Large intestine (tissue), 3 donors: ENCODE measurements around the gene MGP. TPM values are rescaled to one million over a fixed set of nuclear protein-coding genes. Genes with fewer than 3 reads are reported as not detected.
A peak's percentile ranks its signal among the peaks of the same experiment; 100 is the strongest.

Experiments
- DNase-seq, 2 donors: peaks; one replicate each; pipeline versions ENCODE4 v3.0.0 to v3.0.0-alpha.2; 2013
- H3K27ac ChIP-seq: one replicate; pipeline ENCODE4 v1.5.1; 2013; ENCODE audit warnings: low read length
- H3K27me3 ChIP-seq: 2 replicates; pipeline ENCODE4 v1.6.1; 2013; ENCODE audit warnings: low read length; ENCODE audit not compliant: control insufficient read depth, insufficient read depth
- H3K36me3 ChIP-seq: 2 replicates; pipeline ENCODE4 v1.6.1; 2013; ENCODE audit warnings: low read length; ENCODE audit not compliant: control insufficient read depth, insufficient read depth
- H3K4me1 ChIP-seq: one replicate; pipeline ENCODE4 v1.6.1; 2013; ENCODE audit warnings: low read length; ENCODE audit not compliant: control insufficient read depth, insufficient read depth
- H3K4me3 ChIP-seq: one replicate; pipeline ENCODE4 v1.5.1; 2013; ENCODE audit warnings: low read length
- H3K9me3 ChIP-seq: one replicate; pipeline ENCODE4 v1.6.1; 2013; ENCODE audit warnings: mild to moderate bottlenecking, low read depth, low read length, moderate library complexity; ENCODE audit not compliant: control insufficient read depth
- WGBS: methylation state at CpG from one replicate; pipeline ENCODE4 v1.1.5; 2013; ENCODE audit warnings: low lambda C conversion rate; ENCODE audit not compliant: insufficient coverage; 5-methylcytosine and 5-hydroxymethylcytosine counted together
- polyA plus RNA-seq: library from polyadenylated mRNA; unstranded; fragments of 120-200 nt; gene quantifications from one replicate; pipeline ENCODE4 v1.2.1, GENCODE V29; 2013

Gene MGP
- polyA plus RNA-seq, 1 donor: 152 TPM

DNA sequence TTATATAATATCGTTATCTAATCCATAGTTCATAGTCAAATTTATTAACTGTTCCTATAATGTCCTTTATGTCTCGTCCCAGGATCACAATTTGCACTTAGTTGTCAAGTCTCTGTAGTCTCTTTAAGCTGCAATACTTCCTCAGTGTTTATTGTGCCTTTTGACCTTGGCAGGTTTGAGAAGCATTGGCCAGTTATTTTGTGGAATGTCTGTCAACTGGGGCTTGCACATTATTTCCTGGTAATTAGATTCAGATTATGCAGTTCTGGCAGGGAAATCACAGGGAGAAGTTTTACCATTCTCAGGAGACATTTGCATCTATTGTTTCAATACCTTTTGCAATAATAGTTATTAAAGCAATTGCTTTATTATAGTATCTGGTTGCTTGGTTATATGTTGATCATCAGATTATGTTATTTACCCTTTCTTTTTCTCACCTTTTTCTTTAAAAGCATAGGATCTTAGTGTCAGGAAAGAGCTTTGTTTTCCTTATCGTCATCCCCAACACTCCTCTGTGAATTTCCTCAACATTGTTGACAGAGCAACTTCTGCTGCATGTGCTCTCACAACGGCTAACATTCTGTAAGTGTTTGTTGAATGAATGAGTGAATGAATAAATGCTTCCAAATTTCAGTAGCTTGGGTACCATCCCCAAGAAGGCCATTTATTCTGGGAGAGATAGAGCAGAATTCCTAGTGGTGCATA is 38.6 kb downstream of the MGP start:
- Histone ChIP-seq H3K4me3 (no peak overlapping the region), H3K9me3 (no peaks in the 10 kb centered on the region), H3K27me3 (no peaks in the 10 kb centered on the region), H3K27ac (no peak overlapping the region), H3K36me3 (no peaks in the 10 kb centered on the region), H3K4me1 (peaks cover 13% of the 10 kb centered on the region)
- WGBS: 71% methylated on average over 3 of the region's 4 CpGs
- DNase-seq: no peak

DNA sequence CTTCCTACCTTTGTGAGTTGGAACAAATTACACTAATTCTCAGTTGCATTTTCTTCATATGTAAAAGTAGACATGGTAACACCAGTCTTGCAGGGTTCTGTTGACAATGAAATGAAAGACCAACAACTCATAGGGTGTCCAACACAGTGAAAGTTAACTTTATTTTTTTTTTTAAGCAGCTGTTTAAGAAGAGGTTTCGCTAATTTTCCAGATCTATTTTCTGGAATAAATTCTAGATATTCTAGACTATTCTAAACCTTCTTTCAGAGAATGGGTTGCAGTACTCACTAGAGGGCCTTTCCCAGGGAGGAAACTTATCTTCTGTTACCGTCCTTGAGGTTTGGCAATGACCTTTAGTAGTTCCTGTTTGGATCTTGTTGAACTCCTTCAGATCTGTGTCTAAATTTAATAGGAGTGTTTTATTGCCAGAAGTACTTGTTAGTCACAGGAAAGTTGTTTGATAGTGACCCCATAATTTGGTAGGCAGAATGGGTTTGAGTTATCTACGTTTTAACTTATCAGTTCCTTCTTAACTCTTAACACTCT is 39.5 kb downstream of the MGP start:
- no peaks in the 10 kb centered on the region for H3K9me3 ChIP-seq
- H3K4me1 ChIP-seq: peaks cover 20% of the 10 kb centered on the region
- H3K4me3 ChIP-seq: no peak overlapping the region
- WGBS: 8% methylated on average over 2 of the region's 3 CpGs
- H3K27me3 ChIP-seq: no peaks in the 10 kb centered on the region
- no peak for DNase-seq
- no peaks in the 10 kb centered on the region for H3K36me3 ChIP-seq
- no peak overlapping the region for H3K27ac ChIP-seq

GRCh38 chr12:14845350-14845750 is 40.3 kb downstream of the MGP start:
- Histone ChIP-seq H3K27ac (no peak overlapping the region), H3K9me3 (no peaks in the 10 kb centered on the region), H3K27me3 (no peaks in the 10 kb centered on the region), H3K4me3 (no peak overlapping the region), H3K36me3 (no peaks in the 10 kb centered on the region), H3K4me1 (peaks cover 23% of the 10 kb centered on the region)
- DNase-seq: peak; percentile 29 to 57
- WGBS: 20% methylated on average over 1 of the region's 3 CpGs

- no peak for DNase-seq
- Histone ChIP-seq H3K9me3 (no peaks in the 10 kb centered on the region), H3K27me3 (no peaks in the 10 kb centered on the region), H3K4me3 (no peak overlapping the region), H3K4me1 (peaks cover 24% of the 10 kb centered on the region), H3K27ac (no peak overlapping the region), H3K36me3 (no peaks in the 10 kb centered on the region)
Measured at GRCh38 chr12:14844401-14844800, 41.3 kb downstream of the MGP start.

- Histone ChIP-seq H3K4me3 (peak within 1 kb of the TSS; percentile 25), H3K9me3 (peaks cover 4% of the 10 kb centered on the region), H3K36me3 (no peaks in the 10 kb centered on the region), H3K4me1 (peaks cover 24% of the 10 kb centered on the region), H3K27me3 (no peaks in the 10 kb centered on the region), H3K27ac (peak within 1 kb of the TSS; percentile 77)
- WGBS: no CpG with 5 or more reads among the region's 10 CpGs
- peak; percentile 53 to 69 for DNase-seq
Measured at GRCh38 chr12:14843425-14843887, 42.2 kb downstream of the MGP start, which contains the start of gene ART4. ART4 (minus strand) TSS chr12:14843526; CDS start chr12:14843113, 413 bp downstream.

GRCh38 chr12:14842315-14842714 is 43.3 kb downstream of the MGP start:
- Histone ChIP-seq H3K27me3 (no peaks in the 10 kb centered on the region), H3K4me1 (peaks cover 24% of the 10 kb centered on the region), H3K36me3 (no peaks in the 10 kb centered on the region), H3K9me3 (peaks cover 4% of the 10 kb centered on the region), H3K4me3 (peak overlapping the region; percentile 25), H3K27ac (peak overlapping the region; percentile 77)
- peak in 1 of 2 donors; percentile 39 for DNase-seq
- WGBS: 29% methylated on average over 3 of the region's 3 CpGs

GRCh38 chr12:14841761-14842160 is 43.9 kb downstream of the MGP start:
- no peaks in the 10 kb centered on the region for H3K27me3 ChIP-seq
- peak overlapping the region; percentile 77 for H3K27ac ChIP-seq
- peaks cover 24% of the 10 kb centered on the region for H3K4me1 ChIP-seq
- H3K4me3 ChIP-seq: peak overlapping the region; percentile 25
- H3K36me3 ChIP-seq: no peaks in the 10 kb centered on the region
- peaks cover 4% of the 10 kb centered on the region for H3K9me3 ChIP-seq
- no CpG with 5 or more reads among the region's 3 CpGs for WGBS
- DNase-seq: peak; percentile 16 to 43

DNA sequence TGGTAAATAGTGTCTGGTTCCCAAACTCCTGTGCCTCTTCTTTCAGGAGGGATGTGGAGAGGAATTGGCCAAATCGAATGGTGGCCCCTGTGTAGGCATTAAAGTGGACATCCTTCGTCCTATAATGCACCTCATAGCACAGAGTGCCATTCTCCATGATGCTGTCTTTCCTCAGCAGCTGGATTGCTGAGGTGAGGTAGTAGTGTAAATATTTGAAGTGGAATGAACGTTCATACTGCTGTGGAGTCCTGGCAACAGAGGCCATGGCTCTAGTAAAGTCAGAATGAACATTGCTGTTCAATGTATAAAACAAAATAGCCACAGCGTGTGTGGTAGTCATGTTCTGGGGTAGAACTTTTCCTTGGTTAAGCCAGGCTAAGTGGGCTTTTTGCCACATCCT is 45.0 kb downstream of the MGP start:
- peaks cover 4% of the 10 kb centered on the region for H3K9me3 ChIP-seq
- no peak for DNase-seq
- no peaks in the 10 kb centered on the region for H3K36me3 ChIP-seq
- peaks cover 20% of the 10 kb centered on the region for H3K4me1 ChIP-seq
- WGBS: no CpG with 5 or more reads among the region's 4 CpGs
- no peak overlapping the region for H3K4me3 ChIP-seq
- H3K27me3 ChIP-seq: no peaks in the 10 kb centered on the region
- no peak overlapping the region for H3K27ac ChIP-seq

GRCh38 chr12:14839262-14839661 is 46.4 kb downstream of the MGP start:
- no peak overlapping the region for H3K27ac ChIP-seq
- DNase-seq: no peak
- H3K9me3 ChIP-seq: peaks cover 4% of the 10 kb centered on the region
- no peaks in the 10 kb centered on the region for H3K27me3 ChIP-seq
- H3K4me1 ChIP-seq: peaks cover 20% of the 10 kb centered on the region
- H3K36me3 ChIP-seq: no peaks in the 10 kb centered on the region
- no CpG with 5 or more reads among the region's 1 CpG for WGBS
- H3K4me3 ChIP-seq: no peak overlapping the region

- no peaks in the 10 kb centered on the region for H3K27me3 ChIP-seq
- H3K36me3 ChIP-seq: no peaks in the 10 kb centered on the region
- peak overlapping the region; percentile 35 for H3K27ac ChIP-seq
- H3K4me1 ChIP-seq: peaks cover 7% of the 10 kb centered on the region
- peaks cover 4% of the 10 kb centered on the region for H3K9me3 ChIP-seq
- WGBS: 73% methylated on average over 3 of the region's 7 CpGs
- H3K4me3 ChIP-seq: no peak overlapping the region
- DNase-seq: peak; percentile 35 to 44
Measured at GRCh38 chr12:14836336-14837210, 49.1 kb downstream of the MGP start.
